Activated B cell treated with CpG ODN at 0.5 μM for 24 hours (primary cell): ENCODE data around the gene MET. TPM values are rescaled to one million over a fixed set of nuclear protein-coding genes. Genes with fewer than 3 reads are reported as not detected.

Source experiments
- ATAC-seq: fragments of 200-7000 bp; cut with Tn5 transposase; one replicate; pipeline ENCODE4 v1.10.0; 2021; ENCODE audit warnings: low read depth, mild to moderate bottlenecking, moderate library complexity
- CTCF ChIA-PET: fragments of 350-600 bp; sonication (Branson Sonifier 250); formaldehyde crosslinking; loops from one replicate; lab custom pipeline; 2021; ENCODE audit warnings: antibody characterized with exemption; lab: Charles Lee
- POLR2A ChIA-PET: fragments of 350-600 bp; sonication (Branson Sonifier 250); formaldehyde crosslinking; loops from one replicate; lab custom pipeline; 2021; ENCODE audit warnings: antibody characterized with exemption; lab: Charles Lee
- DNase-seq: peaks from one replicate; pipeline ENCODE4 v3.0.0; 2022
- H3K27ac Mint-ChIP-seq: one replicate; pipeline ENCODE4 v1.8.0; 2020; ENCODE audit warnings: mixed read lengths
- H3K27me3 Mint-ChIP-seq: one replicate; pipeline ENCODE4 v1.8.0; 2021; ENCODE audit warnings: mixed read lengths
- H3K36me3 Mint-ChIP-seq: one replicate; pipeline ENCODE4 v1.8.0; 2021; ENCODE audit warnings: low read depth, mixed read lengths
- H3K4me1 Mint-ChIP-seq: one replicate; pipeline ENCODE4 v1.8.0; 2021; ENCODE audit warnings: mixed read lengths
- H3K4me3 Mint-ChIP-seq: one replicate; pipeline ENCODE4 v1.8.0; 2020; ENCODE audit warnings: mild to moderate bottlenecking, mixed read lengths
- H3K9me3 Mint-ChIP-seq: one replicate; pipeline ENCODE4 v1.8.0; 2020; ENCODE audit warnings: mixed read lengths
- CTCF ChIP-seq: fragments of 200-600 bp; IDR thresholded peaks from one replicate; pipeline ENCODE4 v1.8.0; 2022; ENCODE audit warnings: antibody characterized with exemption, mild to moderate bottlenecking
- intact Hi-C: fragments of 100-400 bp; cut with micrococcal nuclease; formaldehyde crosslinking; loops from one replicate; pipeline ENCODE4 v1.15.1; 2024
- total RNA-seq: library from RNA; stranded (reverse); gene quantifications from 2 replicates; pipeline ENCODE4 v1.2.3, GENCODE V29; 2022

Gene MET
- total RNA-seq, 1 donor from 2014 or later = 1.1 TPM

- no peak for ATAC-seq
Observed at GRCh38 chr7:116671111-116671510, 885 bp upstream of the MET start.

GRCh38 chr7:116672596-116673456, 830 bp downstream of the MET start:
- POLR2A ChIA-PET = interaction anchor here (1.5 kb wide), 1 partner anchor 114 kb away, joined by 5 read pairs; no protein-coding TSS in a partner anchor
- DNase-seq = no peak
- TF ChIP-seq CTCF = no peak
- intact Hi-C loops = loop anchor here (1.0 to 5.0 kb wide), 5 partner anchors 42 to 506 kb away; partner anchors contain the start of gene CAV1
- peak overlapping the region; percentile 49 for H3K4me3 Mint-ChIP-seq
- H3K36me3 Mint-ChIP-seq = no peaks in the 10 kb centered on the region
- peaks cover 64% of the 10 kb centered on the region for H3K27me3 Mint-ChIP-seq
- no peak overlapping the region for H3K27ac Mint-ChIP-seq
- ATAC-seq = no peak
- CTCF ChIA-PET = interaction anchor here (1.8 to 2.8 kb wide), 2 partner anchors 81 to 114 kb away, joined by 4 to 10 read pairs; no protein-coding TSS in a partner anchor
- H3K9me3 Mint-ChIP-seq = no peaks in the 10 kb centered on the region
- peaks cover 20% of the 10 kb centered on the region for H3K4me1 Mint-ChIP-seq

More at GRCh38 chr7:116671111-116671510, 885 bp upstream of the MET start:
- H3K27me3 Mint-ChIP-seq = peaks cover 61% of the 10 kb centered on the region
- no peak overlapping the region for H3K27ac Mint-ChIP-seq
- ChIA-PET CTCF (interaction anchor here (1.0 to 2.8 kb wide), 5 partner anchors 80 to 139 kb away, joined by 3 to 11 read pairs (median 3); no protein-coding TSS in a partner anchor), POLR2A (interaction anchor here (0.6 to 0.7 kb wide), 2 partner anchors 32 to 413 kb away, joined by 3 to 5 read pairs; no protein-coding TSS in a partner anchor)
- H3K9me3 Mint-ChIP-seq = no peaks in the 10 kb centered on the region
- H3K4me3 Mint-ChIP-seq = peak overlapping the region; percentile 79
- peaks cover 20% of the 10 kb centered on the region for H3K4me1 Mint-ChIP-seq
- DNase-seq = no peak
- TF ChIP-seq CTCF = no peak
- intact Hi-C loops = loop anchor here (1.0 to 5.0 kb wide), 6 partner anchors 78 to 504 kb away; partner anchors contain the start of gene CAV1
- H3K36me3 Mint-ChIP-seq = no peaks in the 10 kb centered on the region

DNA sequence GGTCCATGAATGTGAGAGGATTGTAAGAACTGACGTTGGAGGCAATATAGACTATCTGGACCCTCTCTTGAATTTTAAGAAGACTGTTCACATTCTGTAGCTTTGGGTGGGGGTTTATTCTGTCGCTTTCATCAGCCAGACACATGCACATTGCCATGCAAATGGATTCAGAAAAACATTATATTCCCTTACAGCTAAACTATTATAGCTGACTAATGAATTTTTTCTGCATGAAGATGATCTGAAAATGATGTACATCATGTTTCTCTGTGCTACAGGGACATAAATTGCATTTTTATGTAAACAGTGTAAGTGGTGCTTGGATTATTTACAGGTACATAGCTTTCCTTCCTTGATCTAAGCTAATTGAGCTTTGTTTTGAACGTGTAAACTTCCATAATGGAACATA, 1.5 kb downstream of the MET start:
- Mint-ChIP-seq H3K36me3 (no peaks in the 10 kb centered on the region), H3K4me3 (no peak overlapping the region), H3K9me3 (no peaks in the 10 kb centered on the region), H3K27me3 (peaks cover 62% of the 10 kb centered on the region), H3K4me1 (peaks cover 20% of the 10 kb centered on the region), H3K27ac (no peak overlapping the region)
- DNase-seq (no peak), ATAC-seq (no peak)
- intact Hi-C loops = loop anchor here (2.0 to 5.0 kb wide), 4 partner anchors 43 to 506 kb away; partner anchors contain the start of gene CAV1
- CTCF ChIA-PET = interaction anchor here (1.1 to 1.8 kb wide), 2 partner anchors 81 to 113 kb away, joined by 4 read pairs; no protein-coding TSS in a partner anchor
- TF ChIP-seq CTCF = no peak
- POLR2A ChIA-PET = interaction anchor here (0.6 kb wide), 2 partner anchors 136 to 189 kb away, joined by 8 to 13 read pairs; no protein-coding TSS in a partner anchor

DNA sequence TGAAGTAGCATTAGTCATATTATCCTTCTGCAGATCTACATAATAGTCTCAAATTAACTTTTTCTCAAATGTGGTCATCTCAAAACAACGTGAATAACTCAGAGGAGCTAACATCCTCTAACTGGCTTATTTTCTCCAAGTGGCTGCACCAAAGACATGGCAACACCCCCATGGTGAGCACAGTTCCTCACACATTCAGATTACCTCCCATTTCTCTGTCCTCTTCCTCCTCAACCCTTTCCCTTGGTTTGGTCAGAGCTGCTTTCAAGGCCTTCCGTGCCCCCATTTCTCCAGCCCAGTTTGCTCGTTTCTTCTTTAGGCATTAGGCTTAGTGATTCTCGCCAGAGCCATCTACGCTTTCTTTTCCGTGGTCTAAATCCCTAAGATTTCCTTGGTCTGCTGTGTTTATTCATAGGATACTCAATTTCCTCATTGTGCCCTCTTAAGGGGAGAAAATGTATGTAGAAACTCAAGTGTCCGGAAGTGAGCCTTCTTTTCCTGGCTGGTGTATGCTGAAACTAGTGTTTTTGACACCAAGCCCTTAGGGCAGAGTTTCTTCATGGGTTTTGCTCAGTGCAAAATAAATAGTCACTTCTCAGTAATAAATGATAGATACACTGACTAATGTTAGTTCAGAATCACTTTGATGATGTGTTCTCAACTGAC, 2.6 kb downstream of the MET start:
- POLR2A ChIA-PET = no interaction called here
- peaks cover 56% of the 10 kb centered on the region for H3K27me3 Mint-ChIP-seq
- H3K27ac Mint-ChIP-seq = no peak overlapping the region
- CTCF ChIA-PET = interaction anchor here (1.1 to 1.8 kb wide), 2 partner anchors 82 to 112 kb away, joined by 4 read pairs; no protein-coding TSS in a partner anchor
- intact Hi-C loops = loop anchor here (5.0 kb wide), 3 partner anchors 147 to 507 kb away; partner anchors contain the start of gene CAV1
- no peaks in the 10 kb centered on the region for H3K36me3 Mint-ChIP-seq
- DNase-seq (no peak), ATAC-seq (no peak)
- no peak for TF ChIP-seq CTCF
- H3K4me3 Mint-ChIP-seq = no peak overlapping the region
- H3K4me1 Mint-ChIP-seq = peaks cover 23% of the 10 kb centered on the region
- H3K9me3 Mint-ChIP-seq = no peaks in the 10 kb centered on the region
